GM23248 (cell line): ENCODE measurements around the gene ERCC6L.

ENCODE experiments used
- EZH2 ChIP-seq: fragments of 200-600 bp; sonication (generic); IDR thresholded peaks from 2 replicates; pipeline ENCODE4 v1.6.1; 2018; ENCODE audit warnings: antibody characterized with exemption, mild to moderate bottlenecking; ENCODE audit not compliant: insufficient read depth, poor library complexity, severe bottlenecking
- EZH2phosphoT487 ChIP-seq: fragments of 200-600 bp; sonication (generic); IDR thresholded peaks from 2 replicates; pipeline ENCODE4 v1.6.1; 2018; ENCODE audit warnings: antibody characterized with exemption, moderate library complexity, mild to moderate bottlenecking, low read depth; ENCODE audit not compliant: insufficient read depth

DNA sequence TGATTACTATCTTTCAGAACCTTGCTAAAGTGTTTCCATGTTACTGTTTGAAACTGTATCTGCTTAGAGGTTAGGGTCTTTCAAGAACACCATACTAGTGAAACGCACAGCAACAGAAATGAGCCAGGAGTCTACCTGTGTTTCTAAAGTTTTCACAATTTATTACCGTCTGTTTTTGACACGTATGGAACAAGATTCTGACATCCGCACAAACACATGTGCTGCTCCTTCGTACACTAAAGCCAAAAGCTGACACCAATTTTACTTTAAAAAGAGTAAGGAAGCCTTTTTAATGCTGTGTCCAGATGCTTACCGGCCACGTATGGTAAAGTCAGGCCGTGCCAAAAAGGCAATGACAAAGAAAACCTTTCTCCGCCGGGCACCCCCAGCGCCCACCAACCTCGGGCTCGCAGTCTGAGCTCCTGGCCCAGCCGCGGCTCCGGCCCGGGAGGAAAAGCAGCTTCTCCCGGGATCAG is 37.7 kb upstream of the ERCC6L start:
- TF ChIP-seq EZH2 = no peak
- no peak for TF ChIP-seq EZH2phosphoT487
